ENCODE data around the gene SLC8B1. TPM values are rescaled to one million over a fixed set of nuclear protein-coding genes. Genes with fewer than 3 reads are reported as not detected.

Gene SLC8B1
- total and polyA plus RNA-seq, 2 donors (not counting 3 experiments of a cell fraction or from before 2014, with no cell fraction given) = 29.9 to 45.4 TPM

DNA sequence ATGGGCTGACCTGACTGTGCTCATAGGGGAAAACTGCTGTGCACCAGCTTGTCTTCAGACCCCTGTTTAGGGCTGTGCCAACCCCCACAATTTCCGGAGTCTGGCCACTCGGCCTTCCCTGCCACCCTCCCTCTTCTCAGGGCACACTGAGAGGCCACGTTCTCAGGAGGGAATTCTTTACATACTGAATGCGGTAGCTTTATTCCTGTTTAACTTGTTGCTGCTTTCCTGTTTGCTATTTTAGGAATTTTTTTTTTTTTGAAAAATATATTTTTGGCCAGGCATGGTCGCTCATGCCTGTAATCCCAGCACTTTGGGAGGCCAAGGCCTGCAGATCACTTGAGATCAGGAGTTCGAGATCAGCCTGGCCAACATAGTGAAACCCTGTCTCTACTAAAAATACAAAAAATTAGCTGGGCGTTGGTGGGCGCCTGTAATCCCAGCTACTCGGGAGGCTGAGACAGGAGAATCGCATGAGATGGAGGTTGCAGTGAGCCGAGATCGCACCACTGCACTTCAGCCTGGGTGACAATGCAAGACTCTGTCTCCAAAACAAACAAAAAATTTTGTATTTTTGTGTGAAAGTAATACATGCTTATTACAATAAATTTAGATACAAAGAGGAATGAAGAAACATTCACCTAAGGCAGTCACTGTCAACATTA lies 74.1 kb downstream of the SLC8B1 start:
- Histone ChIP-seq H3K9ac (replicated peaks; ENCODE audit: extremely low read depth, insufficient read depth, low read length) (no peak overlapping the region), H4K20me1 (replicated peaks; ENCODE audit: control insufficient read depth, extremely low read depth, insufficient read depth, low read length) (no peaks in the 10 kb centered on the region), H3K9me1 (replicated peaks; ENCODE audit: control insufficient read depth, extremely low read depth, insufficient read depth, low read length) (no peaks in the 10 kb centered on the region), H3K4me3 (replicated peaks in 1 of 3; ENCODE audit: insufficient read depth in 1 of 3, low read depth in 1 of 3, low read length in 3 of 3) (no peak overlapping the region), H3K27ac (ENCODE audit: insufficient read depth, low read depth, low read length) (no peak overlapping the region), H2AFZ (ENCODE audit: low read depth, low read length) (no peak overlapping the region), H3K79me2 (ENCODE audit: control insufficient read depth, insufficient read depth, low read length) (no peaks in the 10 kb centered on the region), H3K27me3 (ENCODE audit: control insufficient read depth in 2 of 2, insufficient read depth in 2 of 2, low read length in 2 of 2) (no peaks in the 10 kb centered on the region), H3K9me3 (replicated peaks; ENCODE audit: control insufficient read depth, insufficient read depth, low read length) (no peaks in the 10 kb centered on the region), H3K4me2 (ENCODE audit: insufficient read depth, low read length) (no peak overlapping the region), H3K36me3 (ENCODE audit: control insufficient read depth in 2 of 2, extremely low read depth in 1 of 2, insufficient read depth in 2 of 2, low read length in 2 of 2) (no peaks in the 10 kb centered on the region), H3K4me1 (ENCODE audit: control insufficient read depth, extremely low read depth, insufficient read depth, low read length) (peaks cover 13% of the 10 kb centered on the region)
- ChIA-PET POLR2A (no interaction called here), CTCF (no interaction called here)
- no TSS peak for BruUV-seq (replicated peaks)
- TF ChIP-seq MYC (IDR thresholded peaks at IDR 0.05; ENCODE audit: low read depth, low read length) (no peak), FOS (IDR thresholded peaks at IDR 0.05; ENCODE audit: borderline replicate concordance, insufficient read depth, low read length) (no peak), JUN (IDR thresholded peaks at IDR 0.05; ENCODE audit: borderline replicate concordance, insufficient read depth, insufficient read length, low read depth) (no peak), POLR2AphosphoS5 (IDR thresholded peaks at IDR 0.05; ENCODE audit: insufficient read depth, low read depth, low read length) (no peak), EZH2 (IDR thresholded peaks at IDR 0.05; ENCODE audit: borderline replicate concordance, low read depth, low read length, severe bottlenecking) (no peak), GATA2 (IDR thresholded peaks at IDR 0.05; ENCODE audit: insufficient read depth, insufficient read length, low read depth, low read length) (no peak)
- FAIRE-seq = no peak
- dilution Hi-C loops (cut with MboI; ENCODE audit: extremely low pct_ligation_motif_present, low sequenced_read_pairs) (no loop called here), intact Hi-C loops (cut with micrococcal nuclease) (loop anchor here (1.0 to 2.0 kb wide), 2 partner anchors 14 to 34 kb away; no protein-coding TSS in a partner anchor)
- no peak for DNase-seq (ENCODE audit: low read depth, low spot score)

DNA sequence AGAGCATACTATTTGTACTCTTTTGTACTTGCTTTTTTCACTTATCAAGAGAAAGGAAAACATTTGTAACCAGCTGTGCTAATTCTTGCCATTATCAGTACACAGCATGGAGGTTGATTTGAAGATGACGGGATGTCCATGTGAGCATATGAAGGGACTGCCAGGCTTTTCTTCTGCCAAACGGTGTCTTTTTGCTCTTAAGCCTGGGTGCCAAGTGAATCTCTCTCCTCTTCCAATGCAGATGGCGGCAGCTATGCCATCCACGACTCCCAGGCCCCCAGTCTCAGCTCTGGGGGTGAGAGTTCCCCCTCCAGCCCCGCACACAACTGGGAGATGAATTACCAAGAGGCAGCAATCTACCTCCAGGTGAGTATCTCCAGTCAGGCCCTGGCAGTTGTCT lies 74.8 kb downstream of the SLC8B1 start:
- H3K79me2 ChIP-seq (ENCODE audit: control insufficient read depth, insufficient read depth, low read length) = no peaks in the 10 kb centered on the region
- dilution Hi-C loops (cut with MboI; ENCODE audit: extremely low pct_ligation_motif_present, low sequenced_read_pairs) = no loop called here
- H4K20me1 ChIP-seq (replicated peaks; ENCODE audit: control insufficient read depth, extremely low read depth, insufficient read depth, low read length) = no peaks in the 10 kb centered on the region
- POLR2A ChIA-PET = no interaction called here
- no peaks in the 10 kb centered on the region for H3K9me1 ChIP-seq (replicated peaks; ENCODE audit: control insufficient read depth, extremely low read depth, insufficient read depth, low read length)
- no peaks in the 10 kb centered on the region for H3K36me3 ChIP-seq (ENCODE audit: control insufficient read depth in 2 of 2, extremely low read depth in 1 of 2, insufficient read depth in 2 of 2, low read length in 2 of 2)
- H3K27me3 ChIP-seq (ENCODE audit: control insufficient read depth in 2 of 2, insufficient read depth in 2 of 2, low read length in 2 of 2) = no peaks in the 10 kb centered on the region
- no peak overlapping the region for H3K4me3 ChIP-seq (replicated peaks in 1 of 3; ENCODE audit: insufficient read depth in 1 of 3, low read depth in 1 of 3, low read length in 3 of 3)
- FAIRE-seq (no peak), DNase-seq (ENCODE audit: low read depth, low spot score) (no peak)
- H3K4me1 ChIP-seq (ENCODE audit: control insufficient read depth, extremely low read depth, insufficient read depth, low read length) = peaks cover 13% of the 10 kb centered on the region
- BruUV-seq (replicated peaks) = no TSS peak
- no peaks in the 10 kb centered on the region for H3K9me3 ChIP-seq (replicated peaks; ENCODE audit: control insufficient read depth, insufficient read depth, low read length)
- no peak overlapping the region for H2AFZ ChIP-seq (ENCODE audit: low read depth, low read length)
- TF ChIP-seq JUN (IDR thresholded peaks at IDR 0.05; ENCODE audit: borderline replicate concordance, insufficient read depth, insufficient read length, low read depth) (no peak), POLR2AphosphoS5 (IDR thresholded peaks at IDR 0.05; ENCODE audit: insufficient read depth, low read depth, low read length) (no peak), GATA2 (IDR thresholded peaks at IDR 0.05; ENCODE audit: insufficient read depth, insufficient read length, low read depth, low read length) (no peak), EZH2 (IDR thresholded peaks at IDR 0.05; ENCODE audit: borderline replicate concordance, low read depth, low read length, severe bottlenecking) (no peak), POLR2A (IDR thresholded peaks at IDR 0.05; ENCODE audit: low read depth, low read length) (no peak), FOS (IDR thresholded peaks at IDR 0.05; ENCODE audit: borderline replicate concordance, insufficient read depth, low read length) (no peak), MYC (IDR thresholded peaks at IDR 0.05; ENCODE audit: low read depth, low read length) (no peak), MAX (IDR thresholded peaks at IDR 0.05; ENCODE audit: insufficient read depth, insufficient read length) (no peak)
- TF ChIP-seq, protein P1, sequence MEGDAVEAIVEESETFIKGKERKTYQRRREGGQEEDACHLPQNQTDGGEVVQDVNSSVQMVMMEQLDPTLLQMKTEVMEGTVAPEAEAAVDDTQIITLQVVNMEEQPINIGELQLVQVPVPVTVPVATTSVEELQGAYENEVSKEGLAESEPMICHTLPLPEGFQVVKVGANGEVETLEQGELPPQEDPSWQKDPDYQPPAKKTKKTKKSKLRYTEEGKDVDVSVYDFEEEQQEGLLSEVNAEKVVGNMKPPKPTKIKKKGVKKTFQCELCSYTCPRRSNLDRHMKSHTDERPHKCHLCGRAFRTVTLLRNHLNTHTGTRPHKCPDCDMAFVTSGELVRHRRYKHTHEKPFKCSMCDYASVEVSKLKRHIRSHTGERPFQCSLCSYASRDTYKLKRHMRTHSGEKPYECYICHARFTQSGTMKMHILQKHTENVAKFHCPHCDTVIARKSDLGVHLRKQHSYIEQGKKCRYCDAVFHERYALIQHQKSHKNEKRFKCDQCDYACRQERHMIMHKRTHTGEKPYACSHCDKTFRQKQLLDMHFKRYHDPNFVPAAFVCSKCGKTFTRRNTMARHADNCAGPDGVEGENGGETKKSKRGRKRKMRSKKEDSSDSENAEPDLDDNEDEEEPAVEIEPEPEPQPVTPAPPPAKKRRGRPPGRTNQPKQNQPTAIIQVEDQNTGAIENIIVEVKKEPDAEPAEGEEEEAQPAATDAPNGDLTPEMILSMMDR (IDR thresholded peaks at IDR 0.05; ENCODE audit: extremely low read depth in 1 of 2, insufficient read depth in 1 of 2, low read depth in 1 of 2, low read length in 2 of 2) = no peak
- CTCF ChIA-PET = no interaction called here
- intact Hi-C loops (cut with micrococcal nuclease) = loop anchor here (1.0 to 2.0 kb wide), 2 partner anchors 13 to 34 kb away; no protein-coding TSS in a partner anchor
- no peak overlapping the region for H3K9ac ChIP-seq (replicated peaks; ENCODE audit: extremely low read depth, insufficient read depth, low read length)
- H3K4me2 ChIP-seq (ENCODE audit: insufficient read depth, low read length) = peak overlapping the region; percentile 22
- no peak overlapping the region for H3K27ac ChIP-seq (ENCODE audit: insufficient read depth, low read depth, low read length)
